HepG2 (cell line): Measurements from ENCODE around the gene ABCG2. TPM values are rescaled to one million over a fixed set of nuclear protein-coding genes. Genes with fewer than 3 reads are reported as not detected.
A peak's percentile ranks its signal among the peaks of the same experiment; 100 is the strongest.

Experiments
- AHDC1 ChIP-seq: sonication (generic); formaldehyde crosslinking; IDR thresholded peaks from 2 replicates; pipeline ENCODE4 v1.5.1; 2020; ENCODE audit warnings: mild to moderate bottlenecking, missing genetic modification reagents, borderline replicate concordance
- ATF1 ChIP-seq: IDR thresholded peaks from 2 replicates; pipeline ENCODE4 v1.6.1; 2016; ENCODE audit warnings: mild to moderate bottlenecking, control low read depth
- ATF6 ChIP-seq: sonication (generic); formaldehyde crosslinking; conservative IDR thresholded peaks from 2 replicates; pipeline ENCODE4 v1.4.0; 2020; ENCODE audit warnings: missing genetic modification reagents
- GZF1 ChIP-seq: sonication (generic); formaldehyde crosslinking; IDR thresholded peaks from 2 replicates; pipeline ENCODE4 v1.5.1; 2020; ENCODE audit warnings: mild to moderate bottlenecking, missing genetic modification reagents
- HMGXB4 ChIP-seq, 2 experiments: sonication (generic) in 1 of 2; formaldehyde crosslinking in 1 of 2; IDR thresholded peaks; 2 replicates each; pipeline versions ENCODE4 v1.4.0 to v1.6.1; 2018 to 2020; ENCODE audit warnings: missing genetic modification reagents in 2 of 2, borderline replicate concordance in 1 of 2, low read depth in 1 of 2, mild to moderate bottlenecking in 1 of 2, missing biosample characterization in 1 of 2
- ISL2 ChIP-seq: sonication (generic); formaldehyde crosslinking; IDR thresholded peaks from 2 replicates; pipeline ENCODE4 v1.5.0; 2020; ENCODE audit warnings: missing genetic modification reagents
- KDM4B ChIP-seq: sonication (generic); formaldehyde crosslinking; IDR thresholded peaks from 2 replicates; pipeline ENCODE4 v1.4.0; 2020; ENCODE audit warnings: missing genetic modification reagents
- MAFF ChIP-seq: IDR thresholded peaks from 2 replicates; pipeline ENCODE4 v1.6.1; 2011; ENCODE audit warnings: low read depth, low read length, improper control_type of control experiment
- MATR3 ChIP-seq: sonication (generic); formaldehyde crosslinking; IDR thresholded peaks from 2 replicates; pipeline ENCODE4 v1.4.0; 2020; ENCODE audit warnings: missing genetic modification reagents
- MED13 ChIP-seq: sonication (generic); formaldehyde crosslinking; IDR thresholded peaks from 2 replicates; pipeline ENCODE4 v1.5.0; 2020; ENCODE audit warnings: missing genetic modification reagents
- MLLT10 ChIP-seq: sonication (generic); formaldehyde crosslinking; IDR thresholded peaks from 2 replicates; pipeline ENCODE4 v1.4.0; 2020; ENCODE audit warnings: missing genetic modification reagents
- NFIB ChIP-seq: sonication (generic); formaldehyde crosslinking; IDR thresholded peaks from 2 replicates; pipeline ENCODE4 v1.9.0; 2021; ENCODE audit warnings: missing genetic modification reagents, mild to moderate bottlenecking, borderline replicate concordance
- NFIC ChIP-seq: IDR thresholded peaks from 2 replicates; pipeline ENCODE4 v1.6.1; 2012; ENCODE audit warnings: mild to moderate bottlenecking, low read length, inconsistent platforms
- NFKB2 ChIP-seq: sonication (generic); formaldehyde crosslinking; IDR thresholded peaks from 2 replicates; pipeline ENCODE4 v1.4.0; 2020; ENCODE audit warnings: missing genetic modification reagents, borderline replicate concordance
- NR2F2 ChIP-seq: IDR thresholded peaks from 2 replicates; pipeline ENCODE4 v1.6.1; 2012; ENCODE audit warnings: low read depth, inconsistent platforms, borderline replicate concordance
- PAWR ChIP-seq: sonication (generic); formaldehyde crosslinking; IDR thresholded peaks from 2 replicates; pipeline ENCODE4 v1.4.0; 2020; ENCODE audit warnings: missing genetic modification reagents, mild to moderate bottlenecking, borderline replicate concordance
- SMAD9 ChIP-seq: sonication (generic); formaldehyde crosslinking; IDR thresholded peaks from 2 replicates; pipeline ENCODE4 v1.5.1; 2020; ENCODE audit warnings: mild to moderate bottlenecking, missing genetic modification reagents
- ZNF253 ChIP-seq: sonication (generic); formaldehyde crosslinking; IDR thresholded peaks from 2 replicates; pipeline ENCODE4 v1.8.0; 2022; ENCODE audit warnings: mild to moderate bottlenecking, missing genetic modification reagents, borderline replicate concordance
- ZNF256 ChIP-seq: sonication (generic); formaldehyde crosslinking; conservative IDR thresholded peaks from 2 replicates; pipeline ENCODE4 v1.4.0; 2020; ENCODE audit warnings: missing genetic modification reagents
- ZNF329 ChIP-seq: sonication (generic); formaldehyde crosslinking; IDR thresholded peaks from 2 replicates; pipeline ENCODE4 v1.9.0; 2021; ENCODE audit warnings: low read depth, mild to moderate bottlenecking, missing genetic modification reagents
- ZNF841 ChIP-seq: sonication (generic); formaldehyde crosslinking; IDR thresholded peaks from 2 replicates; pipeline ENCODE4 v1.8.1; 2023; ENCODE audit warnings: missing genetic modification reagents, borderline replicate concordance
- ZZZ3 ChIP-seq: sonication (generic); formaldehyde crosslinking; IDR thresholded peaks from 2 replicates; pipeline ENCODE4 v1.4.0; 2020; ENCODE audit warnings: missing genetic modification reagents, mild to moderate bottlenecking, borderline replicate concordance
- polyA plus RNA-seq, 8 experiments: library from polyadenylated mRNA; depleted of rRNA in 3 of 8; stranded (reverse) in 7 of 8; unstranded in 1 of 8; fragments of >200 nt; fragmentation: Illumina TruSeq in 4 of 8; extraction: Trizol in 4 of 8; gene quantifications; 2 replicates each; pipeline versions ENCODE4 v1.2.1 to v1.2.3, GENCODE V29; 2011 to 2016; ENCODE audit warnings: low read depth in 4 of 8, missing spikeins in 1 of 8, mixed read lengths in 1 of 8; ENCODE audit not compliant: insufficient read depth in 1 of 8
- total RNA-seq, 5 experiments: library from RNA; depleted of rRNA; stranded (reverse); fragments of >200 nt; fragmentation: Illumina TruSeq; extraction: Trizol; gene quantifications; 2 replicates each; pipeline ENCODE4 v1.2.3, GENCODE V29; 2016; ENCODE audit warnings: low read depth in 1 of 5

Gene ABCG2
- total and polyA plus RNA-seq, 2 of the 13 experiments (the other 11 are each of a cell fraction or from before 2014, with no cell fraction given): 10.0 to 15.7 TPM

DNA sequence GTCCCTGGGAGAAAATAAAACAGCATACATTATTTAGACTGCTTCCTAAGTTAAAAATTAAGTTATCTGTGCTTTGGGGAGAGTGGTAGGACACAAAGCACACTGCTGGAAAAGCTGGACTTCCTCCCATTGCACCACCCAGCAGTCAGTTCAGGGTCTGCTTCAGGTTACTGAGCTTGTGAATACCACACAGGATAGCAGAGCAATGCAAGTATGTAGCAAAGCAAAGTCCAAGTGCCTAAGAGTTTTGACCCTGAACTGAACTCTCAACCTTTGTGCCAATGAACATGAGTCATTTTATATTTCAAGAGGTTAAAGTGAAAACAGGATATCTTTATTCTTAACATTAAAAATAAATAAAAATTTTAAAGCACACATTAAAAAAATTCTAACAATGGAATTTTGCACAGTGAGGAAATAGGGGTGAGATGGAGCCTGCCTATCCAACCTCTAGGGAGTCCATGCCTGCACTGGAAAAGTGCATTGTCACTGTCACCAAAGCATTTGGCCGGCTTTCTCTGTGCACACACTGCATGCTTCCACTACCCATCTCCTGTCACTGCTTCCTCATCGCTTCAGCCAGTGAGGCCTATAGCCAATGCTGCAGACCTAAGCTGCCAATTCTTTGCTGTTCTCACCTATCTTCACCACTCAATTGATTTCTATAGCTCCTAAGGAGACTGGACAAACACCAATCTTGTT lies 50.9 kb downstream of the ABCG2 start (continued):
- TF ChIP-seq ZZZ3 (CRISPR knock-in tag) (no peak), ZNF841 (CRISPR knock-in tag) (no peak), SMAD9 (CRISPR knock-in tag) (no peak), NFIB (CRISPR knock-in tag) (no peak), KDM4B (CRISPR knock-in tag) (no peak), ZNF329 (CRISPR knock-in tag) (no peak), PAWR (no peak), MAFF (peak; percentile 83), ZNF253 (CRISPR knock-in tag) (no peak), MLLT10 (CRISPR knock-in tag) (no peak), NFKB2 (CRISPR knock-in tag) (no peak), MATR3 (CRISPR knock-in tag) (no peak), HMGXB4 (CRISPR knock-in tag; IDR thresholded peaks at IDR 0.05; ENCODE audit: borderline replicate concordance in 1 of 2, low read depth in 1 of 2) (peak; percentile 34 to 52; a peak in 2 of 4 replicates), NFIC (peak; percentile 37; the same call in 1 of the 2 replicates), MED13 (no peak; the same call in 1 of the 2 replicates), ISL2 (peak; percentile 89), AHDC1 (CRISPR knock-in tag) (peak; percentile 90; the same call in 1 of the 2 replicates), NR2F2 (peak; percentile 91), ZNF256 (CRISPR knock-in tag) (no peak), ATF1 (no peak; the same call in 1 of the 2 replicates), ATF6 (CRISPR knock-in tag) (no peak), GZF1 (CRISPR knock-in tag) (no peak)
